ENCODE measurements around the gene DOCK4. TPM values are rescaled to one million over a fixed set of nuclear protein-coding genes. Genes with fewer than 3 reads are reported as not detected.

The DOCK4 gene
- total RNA-seq, 1 experiment from 2014 or later: 4.9 TPM

GRCh38 chr7:112254709-112255387 lies 48.6 kb upstream of the DOCK4 start:
- TF ChIP-seq CTCF (conservative IDR thresholded peaks at IDR 0.05): no peak
- H3K36me3 Mint-ChIP-seq (ENCODE audit: insufficient read depth in 1 of 3, low read depth in 3 of 3): no peaks in the 10 kb centered on the region
- no peaks in the 10 kb centered on the region for H3K9me3 Mint-ChIP-seq
- H3K4me3 Mint-ChIP-seq: no peak overlapping the region
- no peak overlapping the region for H2BK12ac ChIP-seq (ENCODE audit: insufficient read length, low read depth, low read length)
- no peak overlapping the region for H3K23ac ChIP-seq (ENCODE audit: insufficient read length, low read depth, low read length)
- no peak overlapping the region for H3K4ac ChIP-seq (ENCODE audit: low read depth, low read length)
- H3K79me2 ChIP-seq (ENCODE audit: insufficient read depth, low read length): no peaks in the 10 kb centered on the region
- no peak overlapping the region for H3K14ac ChIP-seq (ENCODE audit: insufficient read depth, low read length)
- peaks cover 41% of the 10 kb centered on the region for H3K27me3 Mint-ChIP-seq (ENCODE audit: low read depth)
- H2AFZ ChIP-seq (ENCODE audit: low read length): no peak overlapping the region
- no peaks in the 10 kb centered on the region for H4K20me1 ChIP-seq (ENCODE audit: control insufficient read depth, insufficient read depth, insufficient read length)
- H3K56ac ChIP-seq (ENCODE audit: insufficient read length, low read depth, low read length): no peak overlapping the region
- no peaks in the 10 kb centered on the region for H3K27me3 ChIP-seq (ENCODE audit: insufficient read depth, low read length)
- H3K79me1 ChIP-seq (ENCODE audit: insufficient read depth, low read depth, low read length, poor library complexity, severe bottlenecking): peaks cover 3% of the 10 kb centered on the region
- no peak overlapping the region for H3K4me2 ChIP-seq (ENCODE audit: insufficient read depth, insufficient read length, low read length)
- H4K91ac ChIP-seq (ENCODE audit: insufficient read length, low read depth, low read length): no peak overlapping the region
- H3T11ph ChIP-seq (ENCODE audit: low read length): no peak overlapping the region
- WGBS (ENCODE audit: extremely low coverage, insufficient read length, low lambda C conversion rate): no CpG with 5 or more reads among the region's 6 CpGs
- no peaks in the 10 kb centered on the region for H3K23me2 ChIP-seq (ENCODE audit: insufficient read length, low read depth, low read length, poor library complexity, severe bottlenecking)
- H2BK120ac ChIP-seq (ENCODE audit: low read depth, low read length, poor library complexity, severe bottlenecking): no peak overlapping the region
- H3K27ac Mint-ChIP-seq: no peak overlapping the region
- H2BK20ac ChIP-seq (ENCODE audit: low read depth, low read length, poor library complexity, severe bottlenecking): no peak overlapping the region
- H3K9me3 ChIP-seq (ENCODE audit: control insufficient read depth, low read depth, low read length): no peaks in the 10 kb centered on the region
- no peak overlapping the region for H4K8ac ChIP-seq (replicated peaks; ENCODE audit: insufficient read length, low read depth, low read length)
- H2BK15ac ChIP-seq (ENCODE audit: low read depth, low read length): no peak overlapping the region
- DNase-seq: no peak
- H3K9ac ChIP-seq (ENCODE audit: extremely low read depth, insufficient read length, low read length): no peak overlapping the region
- H3K27ac ChIP-seq (ENCODE audit: insufficient read length, low read depth, low read length): no peak overlapping the region
- H3K18ac ChIP-seq (ENCODE audit: insufficient read length, low read depth, low read length): no peak overlapping the region
- no peak overlapping the region for H2BK5ac ChIP-seq (ENCODE audit: insufficient read length, low read length)
- peaks cover 12% of the 10 kb centered on the region for H3K4me1 ChIP-seq (ENCODE audit: insufficient read depth, low read length)
- no peak overlapping the region for H2AK5ac ChIP-seq (ENCODE audit: insufficient read length, low read length)
- peaks cover 41 to 48% of the 10 kb centered on the region in 2 experiments for H3K4me1 Mint-ChIP-seq
- no peak overlapping the region for H4K5ac ChIP-seq (ENCODE audit: insufficient read length, low read depth, low read length)
